NCI-H526 treated with DMSO at 0.1 percent for 48 hours (cell line): ENCODE data around the gene CFAP77.
"Not testable (repeated sequence)": the region's sequence is repeated elsewhere in the genome, so short reads cannot be mapped to it uniquely, and the experiment has no call there.

Source experiments
- DNase-seq: peaks from one replicate; lab custom pipeline; 2025; lab: John Stamatoyannopoulos, UW

Gene CFAP77

DNA sequence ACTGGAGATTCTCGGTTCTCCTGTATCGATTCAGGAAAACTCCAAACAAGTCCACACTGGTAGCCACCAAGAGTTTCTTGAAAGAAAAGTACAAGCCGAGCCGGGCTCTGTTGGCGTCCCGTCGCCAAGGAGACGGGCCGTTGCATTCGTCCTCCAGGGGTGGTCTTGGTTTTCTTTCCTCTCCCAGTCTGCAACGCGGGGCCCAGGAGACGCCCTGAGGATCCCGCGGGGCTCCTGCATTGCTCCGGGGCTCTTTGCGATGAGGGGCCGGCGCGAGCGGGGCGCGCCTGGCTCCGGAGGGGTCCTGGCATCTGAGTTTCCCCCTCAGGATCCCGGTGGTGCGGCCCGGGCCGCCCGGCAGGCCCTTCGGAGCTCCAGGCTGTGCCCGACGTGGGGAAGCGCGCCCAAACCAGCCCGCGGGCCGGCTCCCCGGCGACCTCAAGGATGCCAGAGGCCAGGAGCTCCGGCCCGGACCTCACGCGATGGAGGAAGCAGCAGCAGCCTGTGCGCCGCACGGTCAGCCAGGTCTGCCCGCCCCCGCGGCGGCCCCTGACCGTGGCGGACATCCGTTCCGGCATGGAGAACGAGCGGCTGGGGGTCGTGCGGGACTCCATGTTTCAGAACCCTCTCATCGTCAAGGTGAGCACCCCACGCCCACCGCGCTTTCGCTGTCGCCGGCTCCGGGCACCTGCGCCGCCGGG is at the start of gene CFAP77:
Gene CFAP77 (plus strand): TSS at position 384 of the 701 bp plus-strand sequence. CDS start 61 bp downstream, at position 445.
- DNase-seq, result no peak

DNA sequence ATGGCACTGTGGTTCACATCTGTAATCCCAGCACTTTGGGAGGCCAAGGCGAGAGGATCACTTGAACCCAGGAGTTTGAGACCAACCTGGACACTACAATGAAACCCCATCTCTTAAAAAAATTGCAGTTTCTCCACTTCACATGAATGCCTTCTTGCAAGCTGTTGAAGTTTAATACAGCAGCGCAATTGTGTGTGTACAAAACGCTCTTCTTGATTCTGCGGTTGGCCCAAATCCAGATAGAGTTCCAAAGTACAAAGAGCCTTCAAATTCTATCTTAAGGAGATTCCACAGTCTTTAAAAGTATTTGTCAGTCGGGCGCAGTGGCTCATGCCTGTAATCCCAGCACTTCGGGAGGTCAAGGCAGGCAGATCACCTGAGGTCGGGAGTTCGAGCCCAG is 45.9 kb upstream of the CFAP77 start:
- DNase-seq, result no peak

DNA sequence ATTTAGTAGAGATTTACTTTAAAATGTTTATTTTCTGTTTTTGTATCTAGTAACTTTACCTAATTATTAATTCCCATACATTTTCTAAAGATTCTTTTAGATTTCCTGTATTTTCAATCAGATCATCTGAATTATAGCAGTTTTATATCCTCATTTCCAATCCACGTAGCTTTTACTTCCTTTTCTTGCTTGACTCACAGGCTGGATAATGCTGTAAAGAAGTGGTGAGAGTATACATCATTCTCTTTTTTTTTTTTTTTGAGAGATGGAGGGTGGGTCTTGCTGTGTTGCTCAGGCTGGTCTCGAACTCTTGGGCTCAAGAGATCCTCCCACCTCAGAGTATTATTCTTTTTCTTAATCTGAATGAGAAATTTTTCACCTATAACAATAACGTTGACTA is 44.0 kb upstream of the CFAP77 start:
- DNase-seq, result no peak

DNA sequence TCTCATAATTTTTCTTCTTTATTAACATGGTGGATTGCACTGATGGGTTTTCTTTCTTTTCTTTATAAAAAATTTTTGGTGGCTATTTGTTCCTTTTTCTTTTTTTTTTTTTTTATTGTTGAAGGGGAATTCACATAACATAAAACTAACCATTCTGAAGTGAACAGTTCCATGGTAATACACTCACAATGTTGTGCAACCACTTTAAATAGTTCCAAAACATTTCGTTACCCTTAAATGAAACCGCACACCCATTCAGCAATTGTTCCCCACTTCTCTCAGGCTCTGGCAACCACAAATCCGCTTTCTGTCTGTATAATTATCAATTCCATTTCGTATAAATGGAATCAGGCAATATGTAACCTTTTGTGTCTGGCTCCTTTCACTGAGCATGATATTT is 43.5 kb upstream of the CFAP77 start:
- DNase-seq, result no peak

DNA sequence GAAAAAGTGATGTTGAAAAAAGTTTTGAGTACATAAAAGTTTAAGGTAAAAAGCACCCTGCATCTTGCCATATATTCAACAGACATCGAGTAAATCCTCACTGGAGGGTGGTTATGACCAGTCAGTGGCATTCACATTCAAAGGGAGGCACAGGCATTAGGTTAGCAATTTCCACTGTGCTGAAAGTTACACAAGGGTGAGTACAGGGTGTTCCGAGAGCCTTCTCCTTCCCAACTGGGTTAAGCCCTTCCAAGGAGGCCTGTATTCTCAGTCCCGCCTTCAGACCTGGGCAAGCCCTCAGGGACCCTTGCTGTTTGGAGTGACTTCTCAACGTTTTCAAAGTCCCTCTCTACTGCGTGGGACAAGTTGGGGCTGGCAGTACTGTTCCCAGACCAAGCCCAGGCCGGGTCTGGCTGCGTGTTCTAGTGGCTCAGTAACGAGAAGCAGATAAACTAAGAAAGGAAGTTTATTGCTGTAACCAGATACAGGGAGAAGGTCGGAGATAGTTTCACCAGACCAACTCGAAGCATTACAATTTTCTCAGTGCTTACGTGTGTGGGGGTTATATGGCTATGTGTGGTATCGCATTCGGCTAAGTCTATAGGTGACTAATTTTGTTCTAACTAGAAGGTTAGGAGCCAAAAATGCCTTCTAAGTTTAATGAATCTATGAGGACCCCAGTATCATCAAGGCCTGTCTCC is 42.2 kb upstream of the CFAP77 start:
- DNase-seq, result no peak

DNA sequence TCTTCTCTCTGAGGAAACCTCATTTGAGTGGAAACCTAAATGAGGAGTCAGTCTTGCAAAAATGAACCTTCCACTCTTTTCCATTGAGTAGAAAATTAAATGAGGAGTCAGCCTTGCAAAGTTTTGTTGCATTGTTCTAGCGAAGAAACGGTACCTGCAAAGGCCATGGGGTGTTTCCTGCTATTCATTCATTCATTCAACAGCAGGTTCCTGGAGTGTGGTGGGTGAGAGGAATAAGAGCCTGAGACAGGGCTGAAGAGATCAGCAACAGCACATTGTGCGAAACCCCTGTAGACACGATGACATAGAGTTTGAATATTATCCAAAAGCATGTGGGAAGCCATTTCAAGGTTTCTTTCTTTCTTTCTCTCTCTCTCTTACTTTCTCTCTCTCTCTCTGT is 40.6 kb upstream of the CFAP77 start:
- no peak for DNase-seq

DNA sequence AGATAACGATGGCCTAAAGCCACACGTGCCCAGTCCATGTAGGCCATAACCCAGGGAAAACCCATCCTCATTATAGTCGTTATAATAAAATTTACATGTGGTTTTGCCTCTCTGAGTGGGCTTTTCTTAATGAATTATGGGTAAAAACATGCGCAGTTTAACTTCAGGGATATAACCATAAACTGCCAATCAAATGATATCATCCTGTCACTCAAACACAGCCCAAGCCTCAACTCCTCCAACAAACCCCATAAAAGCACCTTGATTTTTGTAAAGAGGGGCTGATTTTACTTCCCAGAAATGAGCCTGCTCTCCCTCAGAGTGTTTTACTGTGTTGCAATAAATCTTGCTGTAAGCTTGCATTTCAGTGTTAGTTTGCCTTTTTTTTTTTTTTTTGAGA is 39.4 kb upstream of the CFAP77 start:
- DNase-seq, result no peak

DNA sequence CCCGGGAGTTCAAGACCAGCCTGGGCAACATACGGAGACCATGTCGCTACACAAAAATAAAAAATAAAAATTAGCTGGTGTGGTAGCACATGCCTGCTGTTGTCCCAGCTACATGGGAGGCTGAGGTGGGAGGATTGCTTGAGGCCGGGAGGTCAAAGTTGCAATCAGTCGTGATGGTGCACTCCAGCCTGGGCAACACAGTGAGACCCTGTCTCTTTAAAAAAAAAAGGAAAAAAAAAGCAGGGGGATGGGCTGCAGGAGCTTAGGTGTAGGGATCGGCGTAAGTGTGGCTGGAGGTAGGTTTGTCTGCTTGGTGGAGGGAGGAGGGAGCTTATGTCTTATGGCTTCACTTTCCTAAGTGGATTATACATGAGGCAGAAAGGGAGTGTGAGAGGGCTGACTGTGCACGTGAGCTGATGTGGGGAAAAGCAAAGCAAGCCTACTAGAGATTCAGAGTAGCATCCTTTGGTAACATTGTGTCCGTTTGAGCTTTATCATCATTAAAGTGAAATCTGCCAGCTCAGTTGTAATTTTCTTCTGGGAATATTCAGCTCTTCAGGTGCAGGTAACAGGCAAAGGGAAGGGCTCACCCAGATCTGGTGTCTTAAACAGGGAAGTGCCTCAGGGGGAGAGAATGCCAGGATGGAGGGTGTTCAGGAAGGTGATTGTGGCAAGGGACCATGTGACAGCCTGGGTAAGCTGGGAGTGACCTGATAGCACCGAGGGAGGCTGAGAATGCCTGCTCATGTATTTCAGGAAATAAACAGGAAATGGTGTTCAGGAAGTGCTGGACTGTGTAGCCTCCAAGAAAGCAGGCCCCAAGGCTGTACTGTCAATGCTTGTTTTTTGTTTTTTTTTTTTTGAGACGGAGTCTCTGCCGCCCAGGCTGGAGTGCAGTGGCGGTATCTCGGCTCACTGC is 37.6 kb upstream of the CFAP77 start:
- DNase-seq, result no peak

DNA sequence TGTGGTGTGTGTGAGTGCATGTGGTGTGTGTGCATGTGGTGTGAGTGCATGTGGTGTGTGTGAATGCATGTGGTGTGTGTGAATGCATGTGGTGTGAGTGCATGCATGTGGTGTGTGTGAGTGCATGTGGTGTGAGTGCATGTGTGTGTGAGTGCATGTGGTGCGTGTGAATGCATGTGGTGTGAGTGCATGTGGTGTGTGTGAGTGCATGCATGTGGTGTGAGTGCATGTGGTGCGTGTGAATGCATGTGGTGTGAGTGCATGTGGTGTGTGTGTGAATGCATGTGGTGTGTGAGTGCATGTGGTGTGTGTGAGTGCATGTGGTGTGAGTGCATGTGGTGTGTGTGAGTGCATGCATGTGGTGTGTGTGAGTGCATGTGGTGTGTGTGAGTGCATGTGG is 32.2 kb upstream of the CFAP77 start:
- not testable (repeated sequence) for DNase-seq

DNA sequence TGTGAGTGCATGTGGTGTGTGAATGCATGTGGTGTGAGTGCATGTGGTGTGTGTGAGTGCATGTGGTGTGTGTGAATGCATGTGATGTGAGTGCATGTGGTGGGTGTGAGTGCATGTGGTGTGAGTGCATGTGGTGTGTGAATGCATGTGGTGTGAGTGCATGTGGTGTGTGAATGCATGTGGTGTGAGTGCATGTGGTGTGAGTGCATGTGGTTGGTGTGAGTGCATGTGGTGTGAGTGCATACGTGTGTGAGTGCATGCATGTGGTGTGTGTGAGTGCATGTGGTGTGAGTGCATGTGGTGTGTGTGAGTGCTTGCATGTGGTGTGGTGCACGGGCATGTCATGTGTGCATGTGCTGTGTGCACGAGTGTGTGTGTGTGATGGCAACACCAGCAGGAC is 31.6 kb upstream of the CFAP77 start:
- DNase-seq, result not testable (repeated sequence)

DNA sequence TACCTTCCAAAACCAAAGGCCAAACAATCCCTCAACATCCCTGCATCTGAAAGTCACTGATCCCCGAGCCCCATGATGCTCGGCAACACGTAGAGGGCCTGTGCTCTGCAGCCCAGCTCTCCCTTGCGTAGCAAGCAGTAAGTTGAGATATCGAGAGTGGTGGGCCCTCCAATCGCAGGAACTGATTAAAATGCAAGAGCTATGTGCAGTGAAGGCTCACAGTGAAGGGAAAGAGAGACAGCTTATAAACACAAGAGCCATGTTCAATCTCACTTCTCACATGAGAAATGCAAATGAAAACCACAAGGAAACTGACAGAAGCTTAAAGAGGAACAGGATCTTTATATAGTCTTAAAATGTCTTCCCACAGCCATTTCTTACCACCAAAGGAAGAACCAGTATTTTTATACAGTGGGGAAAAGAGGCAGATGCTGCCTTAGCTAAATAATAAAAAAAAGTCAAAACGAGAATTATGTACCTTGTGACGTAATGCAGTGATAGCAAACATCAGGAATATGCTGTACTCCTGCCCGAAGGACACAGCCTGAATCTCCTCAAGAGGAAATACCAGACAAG is 28.0 kb upstream of the CFAP77 start:
- no peak for DNase-seq

DNA sequence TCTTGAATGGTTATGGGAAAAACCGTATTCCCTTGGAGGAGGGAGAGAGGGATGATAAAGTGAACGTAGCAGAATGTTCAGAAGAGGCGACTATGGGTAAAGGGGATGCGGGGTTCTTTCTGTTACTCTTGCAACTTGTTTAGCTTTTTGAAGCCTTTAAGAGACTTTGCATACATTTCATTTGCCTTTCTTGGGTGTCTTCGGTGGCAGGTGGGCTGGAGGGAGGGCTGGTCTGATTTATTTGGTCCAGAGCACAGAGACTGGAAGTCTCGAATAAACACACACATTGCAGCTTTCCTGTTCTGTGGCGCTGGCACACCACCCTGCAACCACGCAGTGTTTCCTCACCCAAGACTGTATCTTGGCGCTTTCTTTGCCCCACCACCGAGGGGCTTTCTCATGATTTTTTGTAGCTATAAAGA is 26.5 kb upstream of the CFAP77 start:
- no peak for DNase-seq

DNA sequence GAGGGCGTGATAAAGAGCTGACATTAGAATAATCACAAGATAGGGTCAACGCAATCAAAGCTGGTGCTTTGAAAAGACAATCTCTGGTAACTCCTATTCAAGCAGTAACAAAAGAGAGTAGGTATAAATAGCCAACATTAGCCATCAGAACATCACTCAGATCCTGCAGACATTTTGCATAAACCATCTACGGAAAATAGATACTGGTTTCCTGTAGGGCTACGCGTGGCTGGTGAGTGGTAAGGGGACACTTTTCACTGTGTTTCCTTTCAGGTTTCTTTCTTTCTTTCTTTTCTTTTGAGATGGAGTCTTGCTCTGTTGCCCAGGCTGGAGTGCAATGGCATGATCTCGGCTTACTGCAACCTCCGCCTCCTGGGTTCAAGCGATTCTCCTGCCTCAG is 25.6 kb upstream of the CFAP77 start:
- DNase-seq, result no peak

DNA sequence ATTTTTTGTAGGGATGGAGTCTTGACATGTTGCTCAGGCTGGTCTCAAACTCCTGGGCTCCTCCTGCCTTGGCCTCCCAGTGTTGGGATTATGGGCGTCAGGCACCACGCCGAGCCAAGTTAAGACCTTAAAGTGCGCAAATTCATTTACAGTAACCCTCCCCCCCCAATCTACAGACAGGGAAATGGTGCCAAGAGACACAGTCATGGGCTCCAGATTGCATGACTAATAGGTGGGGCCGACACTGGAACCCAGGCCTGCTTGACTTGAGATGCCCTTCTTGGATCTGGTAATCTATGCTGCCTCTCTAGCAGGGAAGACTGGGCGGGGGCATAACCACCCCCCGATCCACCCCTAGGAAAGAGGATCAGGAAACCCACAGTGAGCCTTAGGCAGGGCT is 22.9 kb upstream of the CFAP77 start:
- DNase-seq, result no peak

DNA sequence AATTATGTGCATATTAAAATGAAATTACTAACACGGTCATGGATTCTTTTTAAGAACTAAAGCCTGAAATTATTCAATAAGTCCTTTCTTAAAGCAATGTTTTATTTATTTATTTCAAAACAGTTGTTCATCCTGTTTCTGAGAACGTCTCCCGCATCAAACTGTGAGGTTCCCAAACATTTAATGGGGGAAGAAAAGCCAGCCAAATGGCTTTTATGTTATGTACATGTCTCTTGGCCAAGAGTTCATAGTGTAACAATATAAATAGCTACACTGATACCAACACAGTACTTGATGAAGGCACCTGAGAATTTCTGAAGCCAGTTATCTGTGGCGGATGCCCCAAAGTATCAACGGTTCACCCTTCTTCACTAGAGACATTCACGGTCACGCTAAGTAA is 19.0 kb upstream of the CFAP77 start:
- DNase-seq, result no peak

DNA sequence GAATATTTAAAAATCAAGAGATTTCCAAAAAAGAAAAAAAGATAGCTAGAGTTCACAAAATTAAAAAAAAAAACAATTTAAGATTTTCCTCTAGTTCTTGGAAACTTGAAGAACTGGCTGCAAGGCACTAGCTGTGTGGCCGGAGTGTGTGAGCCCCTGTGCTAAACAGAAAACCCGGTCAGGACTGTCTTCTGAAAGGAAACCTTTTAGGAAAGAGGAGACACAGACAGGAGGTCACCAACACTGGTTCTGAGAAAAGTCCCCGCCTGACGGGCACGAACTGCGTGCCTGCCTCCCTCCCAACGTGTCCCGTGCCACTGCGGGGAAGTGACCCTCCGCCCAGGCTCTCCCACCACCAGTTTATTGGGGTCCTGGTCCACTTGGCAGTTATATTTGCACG is 18.6 kb upstream of the CFAP77 start:
- no peak for DNase-seq

DNA sequence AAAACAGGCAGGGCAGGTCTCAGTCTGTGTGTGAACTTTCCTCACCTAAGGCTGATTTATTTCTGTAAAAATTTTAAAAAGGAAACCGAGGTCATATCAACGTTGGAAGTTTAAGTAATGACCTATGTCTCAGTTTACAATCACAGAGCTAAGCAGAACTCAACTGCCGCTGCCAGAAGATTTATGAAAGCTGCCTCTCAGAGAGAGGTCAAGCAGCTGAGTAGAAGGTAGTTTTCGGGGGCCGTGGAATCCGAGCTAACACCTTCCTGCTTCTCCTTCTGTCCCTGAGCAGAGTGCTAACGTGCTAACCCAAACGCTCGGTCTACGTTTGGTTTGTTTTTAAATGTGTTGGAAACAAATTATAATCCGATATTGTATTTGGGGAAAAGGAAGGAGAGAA is 14.5 kb upstream of the CFAP77 start:
- no peak for DNase-seq

DNA sequence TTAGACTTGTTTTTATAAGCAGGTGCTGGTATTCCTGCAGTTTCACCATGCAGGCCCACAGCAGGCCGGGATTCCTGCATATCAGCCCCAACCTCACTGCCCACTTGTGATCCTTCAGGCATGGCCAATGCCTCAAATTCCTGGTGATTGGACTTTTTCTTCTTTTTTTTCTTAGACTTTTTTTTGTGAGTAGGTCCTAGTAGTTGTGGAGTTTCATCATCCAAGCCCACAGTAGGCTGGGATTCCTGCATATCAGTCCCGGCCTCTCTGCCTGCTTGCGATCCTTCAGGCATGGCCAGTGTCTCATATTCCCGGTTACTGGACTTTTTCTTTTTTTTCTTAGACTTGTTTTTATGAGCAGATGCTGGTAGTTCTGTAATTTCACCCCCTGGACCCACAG is 8.2 kb upstream of the CFAP77 start:
- DNase-seq, result no peak

DNA sequence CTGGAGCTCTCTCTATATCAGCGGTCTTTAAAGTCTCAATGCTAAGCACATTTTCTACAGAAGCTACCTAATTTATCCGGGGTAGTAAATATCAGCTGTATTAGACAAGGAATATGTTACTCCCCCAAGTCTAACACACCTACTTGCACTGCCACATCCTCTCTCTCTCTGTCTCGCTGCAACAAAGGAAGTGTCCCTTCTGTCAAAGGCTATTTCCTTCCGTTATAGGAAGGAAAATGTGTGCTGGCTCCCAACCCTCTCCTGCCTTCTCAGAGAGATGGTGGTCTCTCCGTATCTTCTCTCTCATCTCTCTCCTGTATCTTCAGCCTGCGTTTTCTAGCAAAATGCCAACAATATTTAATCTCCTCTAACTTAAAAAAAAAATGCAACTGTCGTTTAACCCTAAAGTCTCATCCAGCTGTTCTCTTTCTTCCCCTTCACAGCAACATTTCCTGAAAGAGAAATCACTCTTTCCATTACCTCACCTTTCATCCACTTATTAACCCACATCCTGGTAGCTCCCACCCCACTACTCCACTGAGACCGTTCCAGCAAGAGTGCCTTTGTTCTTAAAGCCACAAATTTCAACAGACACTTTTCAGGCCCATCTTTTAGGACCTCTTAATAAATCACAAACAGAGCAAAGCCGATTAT is 5.7 kb upstream of the CFAP77 start:
- no peak for DNase-seq

DNA sequence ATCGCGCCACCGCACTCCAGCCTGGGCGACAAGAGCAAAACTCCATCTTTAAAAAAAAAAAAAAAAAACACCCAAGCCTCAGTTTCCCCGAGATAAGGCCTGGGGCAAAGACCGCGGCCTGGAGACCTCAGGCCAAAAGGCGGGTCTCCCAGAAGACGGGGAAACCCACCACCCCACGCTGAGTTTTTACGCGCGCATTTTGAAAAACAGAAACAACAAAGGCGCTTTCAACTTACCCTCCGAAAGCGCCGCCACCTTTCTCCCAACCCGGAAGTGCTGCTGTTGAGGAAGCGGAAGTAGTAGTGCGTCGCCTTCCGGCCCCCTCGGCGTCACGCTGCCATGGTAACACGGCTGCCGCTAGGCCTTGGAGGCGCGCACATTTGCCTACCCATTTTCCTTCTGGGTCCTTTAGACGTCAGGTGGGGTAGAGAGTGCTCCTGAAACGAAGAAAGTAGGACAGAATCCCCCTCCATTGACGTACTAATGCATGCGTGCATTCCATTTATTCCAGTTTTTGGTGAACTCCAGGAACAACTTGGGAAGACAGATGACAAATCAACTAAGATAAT is 3.4 kb upstream of the CFAP77 start, which contains the start of gene TTF1:
Gene TTF1 (minus strand): TSS at position 287 of the 569 bp plus-strand sequence. CDS start 4,019 bp downstream, outside the sequence.
- DNase-seq, result peak; percentile 67

DNA sequence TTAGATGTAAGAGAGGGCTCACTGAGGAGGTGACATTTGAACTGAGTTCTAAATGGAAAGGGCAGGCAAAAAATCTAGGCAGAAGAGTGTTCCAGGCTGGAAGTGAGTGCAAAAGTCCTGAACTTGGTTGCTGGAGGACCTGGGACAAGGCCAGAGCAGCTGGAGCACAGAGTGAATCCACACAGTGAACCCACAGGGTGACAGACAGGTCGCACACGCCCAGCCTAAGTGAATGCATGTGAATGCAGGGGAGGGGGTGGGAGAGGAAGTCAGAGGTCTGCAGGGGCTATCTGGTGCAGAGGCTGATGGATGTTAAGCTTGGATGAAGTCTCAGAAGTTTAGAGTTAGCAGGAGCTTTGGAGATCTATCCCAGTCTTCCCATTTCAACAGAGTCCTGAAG is 2.8 kb upstream of the CFAP77 start:
- DNase-seq, result no peak
